ENCODE results near the gene SERPINA12.

The SERPINA12 gene

GRCh38 chr14:94460631-94461416 is 48.4 kb downstream of the SERPINA12 start:
- Histone ChIP-seq H3K27ac (ENCODE audit: low read depth, low read length) (peak overlapping the region; percentile 2; the same call in 1 of the 2 replicates), H3F3A (ENCODE audit: control insufficient read depth, insufficient read depth) (peaks cover 7% of the 10 kb centered on the region), H3K36me3 (ENCODE audit: control insufficient read depth, low read length) (peaks cover 40% of the 10 kb centered on the region), H3K9me3 (ENCODE audit: control insufficient read depth, insufficient read depth, low read length) (peaks cover 14% of the 10 kb centered on the region; the same call in 1 of the 2 replicates), H3K4me1 (ENCODE audit: control insufficient read depth, low read length) (peaks cover 61% of the 10 kb centered on the region), H3K27me3 (ENCODE audit: control insufficient read depth, low read length) (no peaks in the 10 kb centered on the region), H4K20me1 (ENCODE audit: control insufficient read depth, insufficient read depth, low read depth, low read length) (no peaks in the 10 kb centered on the region), H3K79me2 (ENCODE audit: control insufficient read depth, low read length) (no peaks in the 10 kb centered on the region), H3K4me2 (ENCODE audit: low read length) (peak overlapping the region; percentile 29), H3K9me2 (replicated peaks; ENCODE audit: control insufficient read depth, low read length) (no peaks in the 10 kb centered on the region), H3K4me3 (ENCODE audit: low read length) (0 out of 2 replicates have a peak overlapping the region, but pooled peaks have one; percentile 1)
- no peak for TF ChIP-seq EZH2phosphoT487 (IDR thresholded peaks at IDR 0.05; ENCODE audit: borderline replicate concordance, low read length)
- peak; percentile 13 for TF ChIP-seq CTCF (IDR thresholded peaks at IDR 0.05; ENCODE audit: low read depth, low read length, poor library complexity, severe bottlenecking)

- TF ChIP-seq EZH2phosphoT487 (IDR thresholded peaks at IDR 0.05; ENCODE audit: borderline replicate concordance, low read length) (no peak), CTCF (IDR thresholded peaks at IDR 0.05; ENCODE audit: low read depth, low read length, poor library complexity, severe bottlenecking) (no peak)
- peaks cover 65% of the 10 kb centered on the region for H3K4me1 ChIP-seq (ENCODE audit: control insufficient read depth, low read length)
- no peaks in the 10 kb centered on the region for H4K20me1 ChIP-seq (ENCODE audit: control insufficient read depth, insufficient read depth, low read depth, low read length)
- H3F3A ChIP-seq (ENCODE audit: control insufficient read depth, insufficient read depth), result peaks cover 7% of the 10 kb centered on the region
- H3K9me2 ChIP-seq (replicated peaks; ENCODE audit: control insufficient read depth, low read length), result no peaks in the 10 kb centered on the region
- H3K9me3 ChIP-seq (ENCODE audit: control insufficient read depth, insufficient read depth, low read length), result peaks cover 17% of the 10 kb centered on the region; the same call in 1 of the 2 replicates
- H3K4me3 ChIP-seq (ENCODE audit: low read length), result no peak overlapping the region
- H3K27ac ChIP-seq (ENCODE audit: low read depth, low read length), result no peak overlapping the region
- peaks cover 19% of the 10 kb centered on the region for H3K36me3 ChIP-seq (ENCODE audit: control insufficient read depth, low read length)
- H3K4me2 ChIP-seq (ENCODE audit: low read length), result peak overlapping the region; percentile 5; the same call in 1 of the 2 replicates
- H3K27me3 ChIP-seq (ENCODE audit: control insufficient read depth, low read length), result no peaks in the 10 kb centered on the region
- no peaks in the 10 kb centered on the region for H3K79me2 ChIP-seq (ENCODE audit: control insufficient read depth, low read length)
Observed at GRCh38 chr14:94458558-94459205, 50.6 kb downstream of the SERPINA12 start.

GRCh38 chr14:94458096-94458495 is 51.2 kb downstream of the SERPINA12 start:
- H3K4me2 ChIP-seq (ENCODE audit: low read length), result peak overlapping the region; percentile 5; the same call in 1 of the 2 replicates
- no peak overlapping the region for H3K4me3 ChIP-seq (ENCODE audit: low read length)
- H3K79me2 ChIP-seq (ENCODE audit: control insufficient read depth, low read length), result no peaks in the 10 kb centered on the region
- H3K9me3 ChIP-seq (ENCODE audit: control insufficient read depth, insufficient read depth, low read length), result peaks cover 17% of the 10 kb centered on the region; the same call in 1 of the 2 replicates
- peaks cover 7% of the 10 kb centered on the region for H3F3A ChIP-seq (ENCODE audit: control insufficient read depth, insufficient read depth)
- no peaks in the 10 kb centered on the region for H4K20me1 ChIP-seq (ENCODE audit: control insufficient read depth, insufficient read depth, low read depth, low read length)
- TF ChIP-seq CTCF (IDR thresholded peaks at IDR 0.05; ENCODE audit: low read depth, low read length, poor library complexity, severe bottlenecking), result no peak
- no peak for TF ChIP-seq EZH2phosphoT487 (IDR thresholded peaks at IDR 0.05; ENCODE audit: borderline replicate concordance, low read length)
- no peaks in the 10 kb centered on the region for H3K9me2 ChIP-seq (replicated peaks; ENCODE audit: control insufficient read depth, low read length)
- H3K27me3 ChIP-seq (ENCODE audit: control insufficient read depth, low read length), result no peaks in the 10 kb centered on the region
- peaks cover 71% of the 10 kb centered on the region for H3K4me1 ChIP-seq (ENCODE audit: control insufficient read depth, low read length)
- H3K27ac ChIP-seq (ENCODE audit: low read depth, low read length), result no peak overlapping the region
- peaks cover 13% of the 10 kb centered on the region for H3K36me3 ChIP-seq (ENCODE audit: control insufficient read depth, low read length)
